Sigmoid colon (tissue), 3 donors: ENCODE results near the gene HS3ST2.

Source experiments
- POLR2A ChIP-seq, 2 donors: fragments of 450-650 bp; IDR thresholded peaks; one replicate each; pipeline ENCODE4 v1.6.1; 2016; ENCODE audit warnings: antibody characterized with exemption in 2 of 2, mild to moderate bottlenecking in 2 of 2, moderate library complexity in 2 of 2
- TF ChIP-seq, protein P1 (sequence below), 4 experiments: fragments of 450-650 bp in 3 of 4; fragments of 200-600 bp in 1 of 4; IDR thresholded peaks; one replicate each; pipeline ENCODE4 v1.5.1; 2016 to 2019; ENCODE audit warnings: antibody characterized with exemption in 4 of 4, mild to moderate bottlenecking in 3 of 4, moderate library complexity in 2 of 4

DNA sequence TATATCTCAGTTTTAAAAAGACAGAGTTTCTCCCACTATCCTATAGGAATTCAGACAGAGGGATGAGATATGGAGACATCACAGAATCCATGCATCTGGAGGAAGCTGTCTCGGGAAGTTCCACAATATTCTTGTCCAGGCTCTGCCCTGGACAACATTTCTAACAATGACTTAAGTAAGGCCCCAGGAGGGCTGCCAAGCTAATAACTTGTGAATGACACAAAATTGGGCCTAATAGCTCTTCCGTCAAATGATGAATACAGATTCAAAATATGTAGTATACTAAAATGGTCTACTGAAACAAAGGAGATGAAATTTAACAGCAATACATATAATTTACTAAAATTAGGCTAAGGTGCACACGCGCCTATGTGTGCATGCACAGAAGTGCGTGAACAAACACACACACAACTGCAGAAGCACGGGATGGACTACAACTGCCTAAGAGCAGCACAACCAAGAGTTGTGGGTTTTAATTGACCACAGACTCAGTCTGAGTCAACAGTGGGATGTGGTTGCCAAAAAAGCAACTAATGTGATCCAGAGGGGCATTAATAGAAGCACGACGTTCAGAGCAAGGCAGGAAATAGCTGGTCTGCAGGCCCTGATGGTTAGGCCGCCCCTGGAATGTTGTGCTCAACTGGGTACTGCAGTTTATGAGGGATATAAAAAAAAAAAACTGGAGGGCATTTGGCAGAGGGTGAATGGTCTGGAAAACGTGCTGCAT is 26.3 kb upstream of the HS3ST2 start:
- TF ChIP-seq, protein P1, sequence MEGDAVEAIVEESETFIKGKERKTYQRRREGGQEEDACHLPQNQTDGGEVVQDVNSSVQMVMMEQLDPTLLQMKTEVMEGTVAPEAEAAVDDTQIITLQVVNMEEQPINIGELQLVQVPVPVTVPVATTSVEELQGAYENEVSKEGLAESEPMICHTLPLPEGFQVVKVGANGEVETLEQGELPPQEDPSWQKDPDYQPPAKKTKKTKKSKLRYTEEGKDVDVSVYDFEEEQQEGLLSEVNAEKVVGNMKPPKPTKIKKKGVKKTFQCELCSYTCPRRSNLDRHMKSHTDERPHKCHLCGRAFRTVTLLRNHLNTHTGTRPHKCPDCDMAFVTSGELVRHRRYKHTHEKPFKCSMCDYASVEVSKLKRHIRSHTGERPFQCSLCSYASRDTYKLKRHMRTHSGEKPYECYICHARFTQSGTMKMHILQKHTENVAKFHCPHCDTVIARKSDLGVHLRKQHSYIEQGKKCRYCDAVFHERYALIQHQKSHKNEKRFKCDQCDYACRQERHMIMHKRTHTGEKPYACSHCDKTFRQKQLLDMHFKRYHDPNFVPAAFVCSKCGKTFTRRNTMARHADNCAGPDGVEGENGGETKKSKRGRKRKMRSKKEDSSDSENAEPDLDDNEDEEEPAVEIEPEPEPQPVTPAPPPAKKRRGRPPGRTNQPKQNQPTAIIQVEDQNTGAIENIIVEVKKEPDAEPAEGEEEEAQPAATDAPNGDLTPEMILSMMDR (IDR thresholded peaks at IDR 0.05): no peak
- TF ChIP-seq POLR2A (IDR thresholded peaks at IDR 0.05): no peak
